ENCODE data around the gene SRF. TPM values are rescaled to one million over a fixed set of nuclear protein-coding genes. Genes with fewer than 3 reads are reported as not detected.

The SRF gene
- total and polyA plus RNA-seq, 4 donors: 2.0 to 11.7 (median 7.1) TPM

DNA sequence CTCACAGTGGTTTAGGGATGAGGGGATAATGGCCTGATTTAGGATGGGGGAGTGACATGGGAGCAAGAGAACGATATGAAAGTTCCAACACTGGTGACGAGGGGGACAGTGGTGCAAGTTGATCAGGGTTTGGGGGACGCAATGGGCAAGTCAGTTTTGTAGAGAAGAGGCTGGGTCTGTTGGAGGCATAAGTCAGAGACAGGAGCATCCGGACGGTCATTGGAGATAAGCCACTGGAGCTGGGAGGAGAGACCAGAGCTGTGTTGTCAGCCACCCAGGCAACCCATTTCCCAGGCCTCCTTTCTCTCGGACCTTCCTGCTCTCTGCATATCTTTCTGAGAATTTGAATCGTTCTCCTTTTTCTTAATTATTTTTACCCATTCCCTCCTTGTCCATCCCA lies 48.7 kb downstream of the SRF start:
- H3K4me1 ChIP-seq (ENCODE audit: control insufficient read depth in 4 of 4, insufficient read depth in 4 of 4, low read length in 3 of 4): no peaks in the 10 kb centered on the region
- WGBS: 97% methylated on average over 7 of the region's 7 CpGs
- no peak overlapping the region for H3K27ac ChIP-seq (ENCODE audit: low read depth in 1 of 2, low read length in 2 of 2)
- no peak overlapping the region for H3K9ac ChIP-seq (ENCODE audit: low read depth in 1 of 2, low read length in 2 of 2)
- DNase-seq (ENCODE audit: low spot score): no peak
- H3K27me3 ChIP-seq (ENCODE audit: control insufficient read depth in 4 of 4, insufficient read depth in 4 of 4, low read length in 3 of 4): no peaks in the 10 kb centered on the region
- TF ChIP-seq SP1 (IDR thresholded peaks at IDR 0.05): no peak
- TF ChIP-seq FOXA1 (IDR thresholded peaks at IDR 0.05): no peak
- TF ChIP-seq RXRA (IDR thresholded peaks at IDR 0.05): no peak
- no peak for TF ChIP-seq YY1 (IDR thresholded peaks at IDR 0.05)
- TF ChIP-seq NR2F2 (IDR thresholded peaks at IDR 0.05): no peak
- no peak for TF ChIP-seq HNF4A (conservative IDR thresholded peaks at IDR 0.05)
- TF ChIP-seq, protein P1, sequence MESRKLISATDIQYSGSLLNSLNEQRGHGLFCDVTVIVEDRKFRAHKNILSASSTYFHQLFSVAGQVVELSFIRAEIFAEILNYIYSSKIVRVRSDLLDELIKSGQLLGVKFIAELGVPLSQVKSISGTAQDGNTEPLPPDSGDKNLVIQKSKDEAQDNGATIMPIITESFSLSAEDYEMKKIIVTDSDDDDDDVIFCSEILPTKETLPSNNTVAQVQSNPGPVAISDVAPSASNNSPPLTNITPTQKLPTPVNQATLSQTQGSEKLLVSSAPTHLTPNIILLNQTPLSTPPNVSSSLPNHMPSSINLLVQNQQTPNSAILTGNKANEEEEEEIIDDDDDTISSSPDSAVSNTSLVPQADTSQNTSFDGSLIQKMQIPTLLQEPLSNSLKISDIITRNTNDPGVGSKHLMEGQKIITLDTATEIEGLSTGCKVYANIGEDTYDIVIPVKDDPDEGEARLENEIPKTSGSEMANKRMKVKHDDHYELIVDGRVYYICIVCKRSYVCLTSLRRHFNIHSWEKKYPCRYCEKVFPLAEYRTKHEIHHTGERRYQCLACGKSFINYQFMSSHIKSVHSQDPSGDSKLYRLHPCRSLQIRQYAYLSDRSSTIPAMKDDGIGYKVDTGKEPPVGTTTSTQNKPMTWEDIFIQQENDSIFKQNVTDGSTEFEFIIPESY (IDR thresholded peaks at IDR 0.05): no peak
- TF ChIP-seq TAF1 (conservative IDR thresholded peaks at IDR 0.05): no peak
- TF ChIP-seq RAD21 (IDR thresholded peaks at IDR 0.05): no peak
- TF ChIP-seq, protein P2, sequence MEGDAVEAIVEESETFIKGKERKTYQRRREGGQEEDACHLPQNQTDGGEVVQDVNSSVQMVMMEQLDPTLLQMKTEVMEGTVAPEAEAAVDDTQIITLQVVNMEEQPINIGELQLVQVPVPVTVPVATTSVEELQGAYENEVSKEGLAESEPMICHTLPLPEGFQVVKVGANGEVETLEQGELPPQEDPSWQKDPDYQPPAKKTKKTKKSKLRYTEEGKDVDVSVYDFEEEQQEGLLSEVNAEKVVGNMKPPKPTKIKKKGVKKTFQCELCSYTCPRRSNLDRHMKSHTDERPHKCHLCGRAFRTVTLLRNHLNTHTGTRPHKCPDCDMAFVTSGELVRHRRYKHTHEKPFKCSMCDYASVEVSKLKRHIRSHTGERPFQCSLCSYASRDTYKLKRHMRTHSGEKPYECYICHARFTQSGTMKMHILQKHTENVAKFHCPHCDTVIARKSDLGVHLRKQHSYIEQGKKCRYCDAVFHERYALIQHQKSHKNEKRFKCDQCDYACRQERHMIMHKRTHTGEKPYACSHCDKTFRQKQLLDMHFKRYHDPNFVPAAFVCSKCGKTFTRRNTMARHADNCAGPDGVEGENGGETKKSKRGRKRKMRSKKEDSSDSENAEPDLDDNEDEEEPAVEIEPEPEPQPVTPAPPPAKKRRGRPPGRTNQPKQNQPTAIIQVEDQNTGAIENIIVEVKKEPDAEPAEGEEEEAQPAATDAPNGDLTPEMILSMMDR (IDR thresholded peaks at IDR 0.05; ENCODE audit: low read depth, low read length, missing input control): no peak
- TF ChIP-seq, protein P3, sequence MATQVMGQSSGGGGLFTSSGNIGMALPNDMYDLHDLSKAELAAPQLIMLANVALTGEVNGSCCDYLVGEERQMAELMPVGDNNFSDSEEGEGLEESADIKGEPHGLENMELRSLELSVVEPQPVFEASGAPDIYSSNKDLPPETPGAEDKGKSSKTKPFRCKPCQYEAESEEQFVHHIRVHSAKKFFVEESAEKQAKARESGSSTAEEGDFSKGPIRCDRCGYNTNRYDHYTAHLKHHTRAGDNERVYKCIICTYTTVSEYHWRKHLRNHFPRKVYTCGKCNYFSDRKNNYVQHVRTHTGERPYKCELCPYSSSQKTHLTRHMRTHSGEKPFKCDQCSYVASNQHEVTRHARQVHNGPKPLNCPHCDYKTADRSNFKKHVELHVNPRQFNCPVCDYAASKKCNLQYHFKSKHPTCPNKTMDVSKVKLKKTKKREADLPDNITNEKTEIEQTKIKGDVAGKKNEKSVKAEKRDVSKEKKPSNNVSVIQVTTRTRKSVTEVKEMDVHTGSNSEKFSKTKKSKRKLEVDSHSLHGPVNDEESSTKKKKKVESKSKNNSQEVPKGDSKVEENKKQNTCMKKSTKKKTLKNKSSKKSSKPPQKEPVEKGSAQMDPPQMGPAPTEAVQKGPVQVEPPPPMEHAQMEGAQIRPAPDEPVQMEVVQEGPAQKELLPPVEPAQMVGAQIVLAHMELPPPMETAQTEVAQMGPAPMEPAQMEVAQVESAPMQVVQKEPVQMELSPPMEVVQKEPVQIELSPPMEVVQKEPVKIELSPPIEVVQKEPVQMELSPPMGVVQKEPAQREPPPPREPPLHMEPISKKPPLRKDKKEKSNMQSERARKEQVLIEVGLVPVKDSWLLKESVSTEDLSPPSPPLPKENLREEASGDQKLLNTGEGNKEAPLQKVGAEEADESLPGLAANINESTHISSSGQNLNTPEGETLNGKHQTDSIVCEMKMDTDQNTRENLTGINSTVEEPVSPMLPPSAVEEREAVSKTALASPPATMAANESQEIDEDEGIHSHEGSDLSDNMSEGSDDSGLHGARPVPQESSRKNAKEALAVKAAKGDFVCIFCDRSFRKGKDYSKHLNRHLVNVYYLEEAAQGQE (IDR thresholded peaks at IDR 0.05): no peak
- TF ChIP-seq, protein P4, sequence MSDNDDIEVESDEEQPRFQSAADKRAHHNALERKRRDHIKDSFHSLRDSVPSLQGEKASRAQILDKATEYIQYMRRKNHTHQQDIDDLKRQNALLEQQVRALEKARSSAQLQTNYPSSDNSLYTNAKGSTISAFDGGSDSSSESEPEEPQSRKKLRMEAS (IDR thresholded peaks at IDR 0.05): no peak
- TF ChIP-seq FOXA2 (IDR thresholded peaks at IDR 0.05): no peak
- no peak for TF ChIP-seq EGR1 (IDR thresholded peaks at IDR 0.05; ENCODE audit: low read depth in 2 of 2)
- no peak for TF ChIP-seq GABPA (IDR thresholded peaks at IDR 0.05 in 1 of 2, conservative IDR thresholded peaks at IDR 0.05 in 1 of 2)
- TF ChIP-seq, protein P5, sequence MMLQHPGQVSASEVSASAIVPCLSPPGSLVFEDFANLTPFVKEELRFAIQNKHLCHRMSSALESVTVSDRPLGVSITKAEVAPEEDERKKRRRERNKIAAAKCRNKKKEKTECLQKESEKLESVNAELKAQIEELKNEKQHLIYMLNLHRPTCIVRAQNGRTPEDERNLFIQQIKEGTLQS (IDR thresholded peaks at IDR 0.05): no peak
- no peak for TF ChIP-seq JUND (IDR thresholded peaks at IDR 0.05)
- no peak for TF ChIP-seq HNF4G (IDR thresholded peaks at IDR 0.05)
- H3K36me3 ChIP-seq (ENCODE audit: control insufficient read depth in 4 of 4, insufficient read depth in 3 of 4, low read depth in 1 of 4, low read length in 3 of 4): peaks cover 10 to 42% (median 11%) of the 10 kb centered on the region in 4 donors
- no peaks in the 10 kb centered on the region for H3K9me3 ChIP-seq (ENCODE audit: control insufficient read depth in 4 of 4, low read length in 3 of 4)
- H3K4me3 ChIP-seq (ENCODE audit: low read depth in 1 of 3, low read length in 3 of 3): no peak overlapping the region

Data from liver (tissue), 9 donors.